Measurements from ENCODE around the gene LYPD1. TPM values are rescaled to one million over a fixed set of nuclear protein-coding genes. Genes with fewer than 3 reads are reported as not detected.

Gene LYPD1
- total and polyA plus RNA-seq, 2 experiments from 2014 or later: 1.5 to 4.2 TPM

DNA sequence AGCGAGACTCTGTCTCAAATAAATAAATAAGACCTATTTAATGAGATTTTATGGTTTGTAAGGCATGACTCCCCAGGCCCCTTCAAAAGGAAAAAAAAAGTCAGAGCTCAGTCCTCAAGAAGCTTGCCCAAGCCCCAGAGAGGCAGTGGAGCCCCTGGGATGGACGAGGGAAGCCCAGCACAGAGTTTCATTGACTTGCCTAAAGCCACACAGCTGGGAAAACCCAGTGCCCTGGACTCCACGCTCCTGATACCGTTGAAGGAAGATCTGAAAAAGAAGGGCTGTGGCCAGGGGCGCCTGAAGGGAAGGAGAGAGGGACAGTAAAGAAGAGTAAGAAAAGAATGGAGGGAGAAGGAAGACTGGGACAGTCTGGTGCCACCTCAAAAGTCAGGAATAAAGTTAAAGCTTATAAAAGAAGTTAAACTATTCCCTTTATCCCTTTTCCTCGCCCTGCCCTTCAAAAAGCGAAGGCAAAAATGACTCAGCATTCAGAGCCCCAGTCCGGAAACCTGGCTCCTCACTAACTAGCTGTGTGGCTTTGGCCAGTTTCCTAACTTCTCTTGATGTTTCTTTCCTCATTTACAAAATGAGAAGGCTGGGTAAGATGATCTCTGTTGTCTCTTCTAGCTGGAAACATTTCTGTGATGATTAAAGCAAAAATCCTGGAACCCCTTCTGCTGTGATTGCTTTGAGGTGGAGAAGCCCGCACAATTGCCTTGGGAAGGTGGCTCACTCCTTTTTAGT is 46.7 kb downstream of the LYPD1 start:
- peaks cover 4% of the 10 kb centered on the region; the same call in 1 of the 2 replicates for H3K36me3 ChIP-seq (ENCODE audit: insufficient read depth)
- H2AFZ ChIP-seq: peak overlapping the region; percentile 91; the same call in 1 of the 2 replicates
- H3F3A ChIP-seq (replicated peaks; ENCODE audit: low read depth): no peaks in the 10 kb centered on the region
- peak overlapping the region; percentile 64 for H3K4me2 ChIP-seq
- peaks cover 18% of the 10 kb centered on the region; the same call in 1 of the 2 replicates for H3K9me2 ChIP-seq (ENCODE audit: insufficient read depth)
- ATAC-seq (no peak), DNase-seq (ENCODE audit: low spot score) (no peak)
- H3K4me1 Mint-ChIP-seq: peaks cover 26% of the 10 kb centered on the region
- peaks cover 5% of the 10 kb centered on the region; the same call in 2 of the 3 replicates for H3K9me3 Mint-ChIP-seq
- H3K36me3 Mint-ChIP-seq (ENCODE audit: low read depth): peaks cover 6% of the 10 kb centered on the region; the same call in 2 of the 3 replicates
- TF ChIP-seq, protein P1, sequence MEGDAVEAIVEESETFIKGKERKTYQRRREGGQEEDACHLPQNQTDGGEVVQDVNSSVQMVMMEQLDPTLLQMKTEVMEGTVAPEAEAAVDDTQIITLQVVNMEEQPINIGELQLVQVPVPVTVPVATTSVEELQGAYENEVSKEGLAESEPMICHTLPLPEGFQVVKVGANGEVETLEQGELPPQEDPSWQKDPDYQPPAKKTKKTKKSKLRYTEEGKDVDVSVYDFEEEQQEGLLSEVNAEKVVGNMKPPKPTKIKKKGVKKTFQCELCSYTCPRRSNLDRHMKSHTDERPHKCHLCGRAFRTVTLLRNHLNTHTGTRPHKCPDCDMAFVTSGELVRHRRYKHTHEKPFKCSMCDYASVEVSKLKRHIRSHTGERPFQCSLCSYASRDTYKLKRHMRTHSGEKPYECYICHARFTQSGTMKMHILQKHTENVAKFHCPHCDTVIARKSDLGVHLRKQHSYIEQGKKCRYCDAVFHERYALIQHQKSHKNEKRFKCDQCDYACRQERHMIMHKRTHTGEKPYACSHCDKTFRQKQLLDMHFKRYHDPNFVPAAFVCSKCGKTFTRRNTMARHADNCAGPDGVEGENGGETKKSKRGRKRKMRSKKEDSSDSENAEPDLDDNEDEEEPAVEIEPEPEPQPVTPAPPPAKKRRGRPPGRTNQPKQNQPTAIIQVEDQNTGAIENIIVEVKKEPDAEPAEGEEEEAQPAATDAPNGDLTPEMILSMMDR (conservative IDR thresholded peaks at IDR 0.05; ENCODE audit: low read depth in 2 of 2): no peak
- TF ChIP-seq CREB1 (CRISPR knock-in tag; IDR thresholded peaks at IDR 0.05; ENCODE audit: low read depth) (no peak), NANOG (IDR thresholded peaks at IDR 0.05; ENCODE audit: borderline replicate concordance) (no peak), EZH2 (IDR thresholded peaks at IDR 0.05; ENCODE audit: low read depth, unreplicated experiment) (no peak), ZNF331 (CRISPR knock-in tag; IDR thresholded peaks at IDR 0.05; ENCODE audit: low read depth) (no peak), EZH2phosphoT487 (IDR thresholded peaks at IDR 0.05; ENCODE audit: unreplicated experiment) (no peak), ZNF114 (CRISPR knock-in tag; IDR thresholded peaks at IDR 0.05) (no peak), JUNB (IDR thresholded peaks at IDR 0.05; ENCODE audit: unreplicated experiment) (no peak), POLR2AphosphoS5 (IDR thresholded peaks at IDR 0.05; ENCODE audit: low read depth) (no peak), STAT1 (IDR thresholded peaks at IDR 0.05; ENCODE audit: unreplicated experiment) (no peak)
- TF ChIP-seq, protein P2, sequence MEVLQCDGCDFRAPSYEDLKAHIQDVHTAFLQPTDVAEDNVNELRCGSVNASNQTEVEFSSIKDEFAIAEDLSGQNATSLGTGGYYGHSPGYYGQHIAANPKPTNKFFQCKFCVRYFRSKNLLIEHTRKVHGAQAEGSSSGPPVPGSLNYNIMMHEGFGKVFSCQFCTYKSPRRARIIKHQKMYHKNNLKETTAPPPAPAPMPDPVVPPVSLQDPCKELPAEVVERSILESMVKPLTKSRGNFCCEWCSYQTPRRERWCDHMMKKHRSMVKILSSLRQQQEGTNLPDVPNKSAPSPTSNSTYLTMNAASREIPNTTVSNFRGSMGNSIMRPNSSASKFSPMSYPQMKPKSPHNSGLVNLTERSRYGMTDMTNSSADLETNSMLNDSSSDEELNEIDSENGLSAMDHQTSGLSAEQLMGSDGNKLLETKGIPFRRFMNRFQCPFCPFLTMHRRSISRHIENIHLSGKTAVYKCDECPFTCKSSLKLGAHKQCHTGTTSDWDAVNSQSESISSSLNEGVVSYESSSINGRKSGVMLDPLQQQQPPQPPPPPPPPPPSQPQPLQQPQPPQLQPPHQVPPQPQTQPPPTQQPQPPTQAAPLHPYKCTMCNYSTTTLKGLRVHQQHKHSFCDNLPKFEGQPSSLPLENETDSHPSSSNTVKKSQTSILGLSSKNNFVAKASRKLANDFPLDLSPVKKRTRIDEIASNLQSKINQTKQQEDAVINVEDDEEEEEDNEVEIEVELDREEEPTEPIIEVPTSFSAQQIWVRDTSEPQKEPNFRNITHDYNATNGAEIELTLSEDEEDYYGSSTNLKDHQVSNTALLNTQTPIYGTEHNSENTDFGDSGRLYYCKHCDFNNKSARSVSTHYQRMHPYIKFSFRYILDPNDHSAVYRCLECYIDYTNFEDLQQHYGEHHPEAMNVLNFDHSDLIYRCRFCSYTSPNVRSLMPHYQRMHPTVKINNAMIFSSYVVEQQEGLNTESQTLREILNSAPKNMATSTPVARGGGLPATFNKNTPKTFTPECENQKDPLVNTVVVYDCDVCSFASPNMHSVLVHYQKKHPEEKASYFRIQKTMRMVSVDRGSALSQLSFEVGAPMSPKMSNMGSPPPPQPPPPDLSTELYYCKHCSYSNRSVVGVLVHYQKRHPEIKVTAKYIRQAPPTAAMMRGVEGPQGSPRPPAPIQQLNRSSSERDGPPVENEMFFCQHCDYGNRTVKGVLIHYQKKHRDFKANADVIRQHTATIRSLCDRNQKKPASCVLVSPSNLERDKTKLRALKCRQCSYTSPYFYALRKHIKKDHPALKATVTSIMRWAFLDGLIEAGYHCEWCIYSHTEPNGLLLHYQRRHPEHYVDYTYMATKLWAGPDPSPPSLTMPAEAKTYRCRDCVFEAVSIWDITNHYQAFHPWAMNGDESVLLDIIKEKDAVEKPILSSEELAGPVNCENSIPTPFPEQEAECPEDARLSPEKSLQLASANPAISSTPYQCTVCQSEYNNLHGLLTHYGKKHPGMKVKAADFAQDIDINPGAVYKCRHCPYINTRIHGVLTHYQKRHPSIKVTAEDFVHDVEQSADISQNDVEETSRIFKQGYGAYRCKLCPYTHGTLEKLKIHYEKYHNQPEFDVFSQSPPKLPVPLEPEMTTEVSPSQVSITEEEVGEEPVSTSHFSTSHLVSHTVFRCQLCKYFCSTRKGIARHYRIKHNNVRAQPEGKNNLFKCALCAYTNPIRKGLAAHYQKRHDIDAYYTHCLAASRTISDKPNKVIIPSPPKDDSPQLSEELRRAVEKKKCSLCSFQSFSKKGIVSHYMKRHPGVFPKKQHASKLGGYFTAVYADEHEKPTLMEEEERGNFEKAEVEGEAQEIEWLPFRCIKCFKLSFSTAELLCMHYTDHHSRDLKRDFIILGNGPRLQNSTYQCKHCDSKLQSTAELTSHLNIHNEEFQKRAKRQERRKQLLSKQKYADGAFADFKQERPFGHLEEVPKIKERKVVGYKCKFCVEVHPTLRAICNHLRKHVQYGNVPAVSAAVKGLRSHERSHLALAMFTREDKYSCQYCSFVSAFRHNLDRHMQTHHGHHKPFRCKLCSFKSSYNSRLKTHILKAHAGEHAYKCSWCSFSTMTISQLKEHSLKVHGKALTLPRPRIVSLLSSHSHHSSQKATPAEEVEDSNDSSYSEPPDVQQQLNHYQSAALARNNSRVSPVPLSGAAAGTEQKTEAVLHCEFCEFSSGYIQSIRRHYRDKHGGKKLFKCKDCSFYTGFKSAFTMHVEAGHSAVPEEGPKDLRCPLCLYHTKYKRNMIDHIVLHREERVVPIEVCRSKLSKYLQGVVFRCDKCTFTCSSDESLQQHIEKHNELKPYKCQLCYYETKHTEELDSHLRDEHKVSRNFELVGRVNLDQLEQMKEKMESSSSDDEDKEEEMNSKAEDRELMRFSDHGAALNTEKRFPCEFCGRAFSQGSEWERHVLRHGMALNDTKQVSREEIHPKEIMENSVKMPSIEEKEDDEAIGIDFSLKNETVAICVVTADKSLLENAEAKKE (CRISPR knock-in tag; IDR thresholded peaks at IDR 0.05): no peak
- TF ChIP-seq, protein P3, sequence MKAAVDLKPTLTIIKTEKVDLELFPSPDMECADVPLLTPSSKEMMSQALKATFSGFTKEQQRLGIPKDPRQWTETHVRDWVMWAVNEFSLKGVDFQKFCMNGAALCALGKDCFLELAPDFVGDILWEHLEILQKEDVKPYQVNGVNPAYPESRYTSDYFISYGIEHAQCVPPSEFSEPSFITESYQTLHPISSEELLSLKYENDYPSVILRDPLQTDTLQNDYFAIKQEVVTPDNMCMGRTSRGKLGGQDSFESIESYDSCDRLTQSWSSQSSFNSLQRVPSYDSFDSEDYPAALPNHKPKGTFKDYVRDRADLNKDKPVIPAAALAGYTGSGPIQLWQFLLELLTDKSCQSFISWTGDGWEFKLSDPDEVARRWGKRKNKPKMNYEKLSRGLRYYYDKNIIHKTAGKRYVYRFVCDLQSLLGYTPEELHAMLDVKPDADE (IDR thresholded peaks at IDR 0.05): no peak
- TF ChIP-seq, protein P4, sequence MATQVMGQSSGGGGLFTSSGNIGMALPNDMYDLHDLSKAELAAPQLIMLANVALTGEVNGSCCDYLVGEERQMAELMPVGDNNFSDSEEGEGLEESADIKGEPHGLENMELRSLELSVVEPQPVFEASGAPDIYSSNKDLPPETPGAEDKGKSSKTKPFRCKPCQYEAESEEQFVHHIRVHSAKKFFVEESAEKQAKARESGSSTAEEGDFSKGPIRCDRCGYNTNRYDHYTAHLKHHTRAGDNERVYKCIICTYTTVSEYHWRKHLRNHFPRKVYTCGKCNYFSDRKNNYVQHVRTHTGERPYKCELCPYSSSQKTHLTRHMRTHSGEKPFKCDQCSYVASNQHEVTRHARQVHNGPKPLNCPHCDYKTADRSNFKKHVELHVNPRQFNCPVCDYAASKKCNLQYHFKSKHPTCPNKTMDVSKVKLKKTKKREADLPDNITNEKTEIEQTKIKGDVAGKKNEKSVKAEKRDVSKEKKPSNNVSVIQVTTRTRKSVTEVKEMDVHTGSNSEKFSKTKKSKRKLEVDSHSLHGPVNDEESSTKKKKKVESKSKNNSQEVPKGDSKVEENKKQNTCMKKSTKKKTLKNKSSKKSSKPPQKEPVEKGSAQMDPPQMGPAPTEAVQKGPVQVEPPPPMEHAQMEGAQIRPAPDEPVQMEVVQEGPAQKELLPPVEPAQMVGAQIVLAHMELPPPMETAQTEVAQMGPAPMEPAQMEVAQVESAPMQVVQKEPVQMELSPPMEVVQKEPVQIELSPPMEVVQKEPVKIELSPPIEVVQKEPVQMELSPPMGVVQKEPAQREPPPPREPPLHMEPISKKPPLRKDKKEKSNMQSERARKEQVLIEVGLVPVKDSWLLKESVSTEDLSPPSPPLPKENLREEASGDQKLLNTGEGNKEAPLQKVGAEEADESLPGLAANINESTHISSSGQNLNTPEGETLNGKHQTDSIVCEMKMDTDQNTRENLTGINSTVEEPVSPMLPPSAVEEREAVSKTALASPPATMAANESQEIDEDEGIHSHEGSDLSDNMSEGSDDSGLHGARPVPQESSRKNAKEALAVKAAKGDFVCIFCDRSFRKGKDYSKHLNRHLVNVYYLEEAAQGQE (IDR thresholded peaks at IDR 0.05; ENCODE audit: unreplicated experiment): no peak
- H3K4me3 Mint-ChIP-seq: no peak overlapping the region
- H4K20me1 ChIP-seq (replicated peaks; ENCODE audit: insufficient read depth): no peaks in the 10 kb centered on the region
- H3K27me3 Mint-ChIP-seq (ENCODE audit: insufficient read depth, low read depth, poor library complexity): peaks cover 11% of the 10 kb centered on the region
- H3K4me1 ChIP-seq (ENCODE audit: insufficient read depth): peaks cover 10% of the 10 kb centered on the region; the same call in 1 of the 2 replicates
- no peak overlapping the region for H3K27ac ChIP-seq (ENCODE audit: low read depth)
- no peaks in the 10 kb centered on the region for H3K79me2 ChIP-seq (replicated peaks; ENCODE audit: insufficient read depth)
- no peak overlapping the region; the same call in 1 of the 2 replicates for H3K27ac Mint-ChIP-seq
- no peak overlapping the region for H3K4me3 ChIP-seq
- no peaks in the 10 kb centered on the region for H3K27me3 ChIP-seq (ENCODE audit: insufficient read depth)
